GM12878 (cell line): ENCODE results near the gene ARFIP1. TPM values are rescaled to one million over a fixed set of nuclear protein-coding genes. Genes with fewer than 3 reads are reported as not detected.

ENCODE experiments used
- ATAC-seq: fragments of 200-7000 bp; cut with Tn5 transposase; 3 replicates; pipeline ENCODE4 v1.9.1; 2020; ENCODE audit warnings: mild to moderate bottlenecking, moderate library complexity
- BruUV-seq: library from RNA; stranded (reverse); fragments of 400-500 nt; replicated peaks from 2 replicates; lab custom pipeline; 2021; lab: Mats Ljungman, UMichigan
- CTCF ChIA-PET: fragments of 300-600 bp; sonication (Branson Sonifier 250); formaldehyde crosslinking; extraction: SDS; loops from one replicate; lab custom pipeline; 2021; ENCODE audit warnings: inconsistent platforms; lab: Yijun Ruan, JAX
- POLR2A ChIA-PET: fragments of 350-600 bp; formaldehyde crosslinking; extraction: SDS; loops from one replicate; lab custom pipeline; 2021; ENCODE audit warnings: inconsistent platforms; lab: Charles Lee
- RAD21 ChIA-PET: fragments of 300-600 bp; sonication (Branson Sonifier 250); formaldehyde crosslinking; loops from one replicate; lab custom pipeline; 2023; ENCODE audit warnings: antibody characterized with exemption; ENCODE audit not compliant: unreplicated experiment; lab: Charles Lee
- SMC1A ChIA-PET: fragments of 300-600 bp; sonication (Branson Sonifier 250); formaldehyde crosslinking; loops from one replicate; lab custom pipeline; 2023; ENCODE audit not compliant: unreplicated experiment, uncharacterized antibody; lab: Charles Lee
- DNase-seq: peaks from one replicate; pipeline ENCODE4 v3.0.0-alpha.2; 2011; ENCODE audit warnings: low read depth, low spot score
- FAIRE-seq: peaks from 3 replicates; lab custom pipeline; 2011; peaks lifted over from hg19 to GRCh38; lab: Jason Lieb, UNC
- H2AFZ ChIP-seq: 2 replicates; pipeline ENCODE4 v1.6.0; 2011; ENCODE audit warnings: low read depth, low read length, control low read depth; ENCODE audit not compliant: control insufficient read depth
- H3K27ac ChIP-seq: 2 replicates; pipeline ENCODE4 v1.5.1; 2011; ENCODE audit warnings: control low read depth; ENCODE audit not compliant: control insufficient read depth, insufficient read depth
- H3K27me3 ChIP-seq, 2 experiments: replicated peaks in 1 of 2; 2 replicates each; pipeline versions ENCODE4 v1.6.0 to v1.6.1; 2011; ENCODE audit warnings: low read length in 1 of 2; ENCODE audit not compliant: control insufficient read depth in 2 of 2, insufficient read depth in 2 of 2
- H3K36me3 ChIP-seq, 2 experiments: 2 replicates each; pipeline ENCODE4 v1.5.1; 2011; ENCODE audit warnings: low read length in 1 of 2; ENCODE audit not compliant: control insufficient read depth in 2 of 2, insufficient read depth in 2 of 2
- H3K4me1 ChIP-seq: 2 replicates; pipeline ENCODE4 v1.6.1; 2011; ENCODE audit warnings: mild to moderate bottlenecking, low read length, moderate library complexity, mixed read lengths; ENCODE audit not compliant: control insufficient read depth, insufficient read depth
- H3K4me2 ChIP-seq: 2 replicates; pipeline ENCODE4 v1.6.0; 2011; ENCODE audit warnings: control low read depth; ENCODE audit not compliant: control insufficient read depth, insufficient read depth
- H3K4me3 ChIP-seq: fragments of 200-600 bp; sonication (generic); 2 replicates; pipeline ENCODE4 v1.5.1; 2016
- H3K79me2 ChIP-seq: 2 replicates; pipeline ENCODE4 v1.6.0; 2011; ENCODE audit warnings: low read length; ENCODE audit not compliant: control insufficient read depth, insufficient read depth
- H3K9ac ChIP-seq: 2 replicates; pipeline ENCODE4 v1.8.0; 2011; ENCODE audit warnings: low read length, control low read depth, mixed read lengths; ENCODE audit not compliant: control insufficient read depth, insufficient read depth
- H3K9me3 ChIP-seq: replicated peaks from 3 replicates; pipeline ENCODE4 v1.5.1; 2011; ENCODE audit warnings: mild to moderate bottlenecking, low read length; ENCODE audit not compliant: control insufficient read depth, insufficient read depth
- H4K20me1 ChIP-seq: 2 replicates; pipeline ENCODE4 v1.6.0; 2011; ENCODE audit not compliant: control insufficient read depth, insufficient read depth
- BACH1 ChIP-seq: fragments of 450-650 bp; IDR thresholded peaks from 2 replicates; pipeline ENCODE4 v1.6.1; 2017; ENCODE audit warnings: mild to moderate bottlenecking, borderline replicate concordance
- BHLHE40 ChIP-seq, 2 experiments: fragments of 450-650 bp in 1 of 2; IDR thresholded peaks; 2 replicates each; pipeline ENCODE4 v1.6.1; 2011 to 2017; ENCODE audit warnings: low read depth in 2 of 2, borderline replicate concordance in 1 of 2, improper control_type of control experiment in 1 of 2, low read length in 1 of 2, mild to moderate bottlenecking in 1 of 2
- BRCA1 ChIP-seq: IDR thresholded peaks from 2 replicates; pipeline ENCODE4 v1.6.1; 2011; ENCODE audit warnings: low read depth, low read length, improper control_type of control experiment
- CBX3 ChIP-seq: fragments of 200-600 bp; sonication (generic); IDR thresholded peaks from 2 replicates; pipeline ENCODE4 v1.6.1; 2016; ENCODE audit warnings: low read depth, borderline replicate concordance
- CHD1 ChIP-seq: IDR thresholded peaks from 2 replicates; pipeline ENCODE4 v1.6.1; 2012; ENCODE audit warnings: low read depth, low read length, improper control_type of control experiment
- FOXM1 ChIP-seq: IDR thresholded peaks from 2 replicates; pipeline ENCODE4 v1.6.1; 2012; ENCODE audit warnings: low read depth, mild to moderate bottlenecking, inconsistent platforms, low read length, moderate library complexity
- MEF2A ChIP-seq: IDR thresholded peaks from 2 replicates; pipeline ENCODE4 v1.6.1; 2011; ENCODE audit warnings: low read depth, mild to moderate bottlenecking, low read length, moderate library complexity; ENCODE audit not compliant: insufficient read depth
- NFIC ChIP-seq: IDR thresholded peaks from 2 replicates; pipeline ENCODE4 v1.6.1; 2012; ENCODE audit warnings: low read depth, mild to moderate bottlenecking, inconsistent platforms, low read length, moderate library complexity
- SP1 ChIP-seq: IDR thresholded peaks from one replicate; pipeline ENCODE4 v1.6.1; 2011; ENCODE audit warnings: low read depth, low read length
- WGBS: methylation state at CpG from one replicate; pipeline ENCODE4 v1.1.6; 2016; ENCODE audit warnings: low lambda C conversion rate; ENCODE audit not compliant: insufficient replicate concordance, insufficient coverage; ENCODE audit errors: missing lambda C conversion rate; 5-methylcytosine and 5-hydroxymethylcytosine counted together
- in situ Hi-C: fragments of 300-500 bp; cut with MboI; formaldehyde crosslinking; loops from 9 replicates; pipeline ENCODE4 v1.14.3; 2018; ENCODE audit warnings: mixed read lengths
- intact Hi-C: fragments of 100-400 bp; cut with micrococcal nuclease; formaldehyde crosslinking; loops from one replicate; pipeline ENCODE4 v1.14.2; 2022; ENCODE audit not compliant: unreplicated experiment
- polyA plus RNA-seq, 11 experiments: library from polyadenylated mRNA; depleted of rRNA in 4 of 11; unstranded in 6 of 11; stranded (reverse) in 5 of 11; fragments of >200 nt; fragmentation: Nextera tagmentation in 4 of 11; fragmentation: Illumina TruSeq in 1 of 11; extraction: Ambion mirVana in 4 of 11; extraction: Trizol in 1 of 11; gene quantifications; 1 replicate in 1 of 11; 2 replicates in 10 of 11; pipeline versions ENCODE4 v1.2.1 to v1.2.3, GENCODE V29; 2011 to 2016; ENCODE audit warnings: inconsistent platforms in 2 of 11, missing spikeins in 2 of 11, low read depth in 1 of 11
- total RNA-seq, 4 experiments: library from RNA; depleted of rRNA in 3 of 4; stranded (reverse); fragments of >200 nt in 3 of 4; fragmentation: Illumina TruSeq in 1 of 4; extraction: Trizol in 1 of 4; gene quantifications; 2 replicates each; pipeline versions ENCODE4 v1.2.1 to v1.2.3, GENCODE V29; 2013 to 2021
- TF ChIP-seq, protein P1 (sequence below): fragments of 450-650 bp; IDR thresholded peaks from 2 replicates; pipeline ENCODE4 v1.6.1; 2017; ENCODE audit warnings: borderline replicate concordance
- TF ChIP-seq, protein P2 (sequence below): fragments of 150-350 bp; IDR thresholded peaks from 2 replicates; pipeline ENCODE4 v1.6.1; 2016; ENCODE audit warnings: low read depth, low read length
- TF ChIP-seq, protein P3 (sequence below): fragments of 450-650 bp; IDR thresholded peaks from 2 replicates; pipeline ENCODE4 v1.6.1; 2017; ENCODE audit warnings: mild to moderate bottlenecking
- TF ChIP-seq, protein P4 (sequence below): fragments of 450-650 bp; IDR thresholded peaks from 2 replicates; pipeline ENCODE4 v1.6.1; 2018; ENCODE audit warnings: mild to moderate bottlenecking, low read depth, moderate library complexity; ENCODE audit not compliant: partially characterized antibody

The ARFIP1 gene
- total and polyA plus RNA-seq, 10 of the 15 experiments (the other 5 are each of a cell fraction or from before 2014, with no cell fraction given) = 9.5 to 21.7 (median 15.4) TPM

DNA sequence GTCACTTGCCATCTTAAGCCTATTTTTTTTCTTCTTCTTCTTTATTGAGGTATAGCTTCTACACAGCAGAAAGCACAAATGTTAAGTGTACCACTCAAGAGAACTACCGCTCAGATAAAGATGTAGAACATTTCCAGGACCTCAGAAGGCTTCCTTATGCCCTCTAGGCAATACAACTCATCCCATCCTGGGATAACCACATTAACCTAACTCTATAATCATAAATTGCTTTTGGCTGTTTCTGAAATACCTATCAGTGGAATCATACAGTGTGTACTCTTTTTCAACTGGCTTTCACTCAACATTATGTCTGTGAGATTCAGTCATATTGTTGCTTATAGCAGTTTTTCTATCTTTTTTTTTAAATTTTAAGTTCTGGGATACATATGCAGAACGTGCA lies 51.7 kb downstream of the ARFIP1 start (continued):
- TF ChIP-seq CHD1 = no peak
- TF ChIP-seq BHLHE40 (IDR thresholded peaks at IDR 0.05; ENCODE audit: borderline replicate concordance in 1 of 2, low read depth in 2 of 2, low read length in 1 of 2) = no peak
- TF ChIP-seq BACH1 = no peak

DNA sequence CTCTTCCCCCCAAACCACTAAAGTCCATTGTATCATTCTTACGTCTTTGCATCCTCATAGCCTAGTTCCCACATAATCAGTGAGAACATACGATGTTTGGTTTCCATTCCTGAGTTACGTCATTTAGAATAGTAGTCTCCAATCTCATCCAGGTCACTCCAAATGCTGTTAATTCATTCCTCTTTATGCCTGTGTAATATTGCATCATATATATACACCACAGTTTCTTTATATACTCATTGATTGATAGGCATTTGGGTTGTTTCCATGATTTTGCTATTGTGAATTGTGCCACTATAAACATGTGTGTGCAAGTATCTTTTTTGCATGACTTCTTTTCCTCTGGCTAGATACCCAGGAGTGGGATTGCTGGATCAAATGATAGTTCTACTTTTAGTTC lies 57.2 kb downstream of the ARFIP1 start:
- no peak overlapping the region for H3K4me3 ChIP-seq
- H3K27ac ChIP-seq = no peak overlapping the region
- ChIA-PET POLR2A (no interaction called here), SMC1A (no interaction called here), RAD21 (no interaction called here), CTCF (no interaction called here)
- intact Hi-C loops (no loop called here), in situ Hi-C loops (no loop called here)
- no peak overlapping the region for H3K9ac ChIP-seq
- no TSS peak for BruUV-seq
- 85% methylated on average over 3 of the region's 3 CpGs for WGBS
- peaks cover 2% of the 10 kb centered on the region; the same call in 1 of the 3 replicates for H3K9me3 ChIP-seq
- H3K36me3 ChIP-seq = no peaks in the 10 kb centered on the region
- no peak for FAIRE-seq
- TF ChIP-seq FOXM1 (no peak), NFIC (no peak), SP1 (no peak), MEF2A (no peak), BRCA1 (no peak), CBX3 (no peak)
- TF ChIP-seq, protein P1, sequence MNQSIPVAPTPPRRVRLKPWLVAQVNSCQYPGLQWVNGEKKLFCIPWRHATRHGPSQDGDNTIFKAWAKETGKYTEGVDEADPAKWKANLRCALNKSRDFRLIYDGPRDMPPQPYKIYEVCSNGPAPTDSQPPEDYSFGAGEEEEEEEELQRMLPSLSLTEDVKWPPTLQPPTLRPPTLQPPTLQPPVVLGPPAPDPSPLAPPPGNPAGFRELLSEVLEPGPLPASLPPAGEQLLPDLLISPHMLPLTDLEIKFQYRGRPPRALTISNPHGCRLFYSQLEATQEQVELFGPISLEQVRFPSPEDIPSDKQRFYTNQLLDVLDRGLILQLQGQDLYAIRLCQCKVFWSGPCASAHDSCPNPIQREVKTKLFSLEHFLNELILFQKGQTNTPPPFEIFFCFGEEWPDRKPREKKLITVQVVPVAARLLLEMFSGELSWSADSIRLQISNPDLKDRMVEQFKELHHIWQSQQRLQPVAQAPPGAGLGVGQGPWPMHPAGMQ = no peak
- TF ChIP-seq, protein P2, sequence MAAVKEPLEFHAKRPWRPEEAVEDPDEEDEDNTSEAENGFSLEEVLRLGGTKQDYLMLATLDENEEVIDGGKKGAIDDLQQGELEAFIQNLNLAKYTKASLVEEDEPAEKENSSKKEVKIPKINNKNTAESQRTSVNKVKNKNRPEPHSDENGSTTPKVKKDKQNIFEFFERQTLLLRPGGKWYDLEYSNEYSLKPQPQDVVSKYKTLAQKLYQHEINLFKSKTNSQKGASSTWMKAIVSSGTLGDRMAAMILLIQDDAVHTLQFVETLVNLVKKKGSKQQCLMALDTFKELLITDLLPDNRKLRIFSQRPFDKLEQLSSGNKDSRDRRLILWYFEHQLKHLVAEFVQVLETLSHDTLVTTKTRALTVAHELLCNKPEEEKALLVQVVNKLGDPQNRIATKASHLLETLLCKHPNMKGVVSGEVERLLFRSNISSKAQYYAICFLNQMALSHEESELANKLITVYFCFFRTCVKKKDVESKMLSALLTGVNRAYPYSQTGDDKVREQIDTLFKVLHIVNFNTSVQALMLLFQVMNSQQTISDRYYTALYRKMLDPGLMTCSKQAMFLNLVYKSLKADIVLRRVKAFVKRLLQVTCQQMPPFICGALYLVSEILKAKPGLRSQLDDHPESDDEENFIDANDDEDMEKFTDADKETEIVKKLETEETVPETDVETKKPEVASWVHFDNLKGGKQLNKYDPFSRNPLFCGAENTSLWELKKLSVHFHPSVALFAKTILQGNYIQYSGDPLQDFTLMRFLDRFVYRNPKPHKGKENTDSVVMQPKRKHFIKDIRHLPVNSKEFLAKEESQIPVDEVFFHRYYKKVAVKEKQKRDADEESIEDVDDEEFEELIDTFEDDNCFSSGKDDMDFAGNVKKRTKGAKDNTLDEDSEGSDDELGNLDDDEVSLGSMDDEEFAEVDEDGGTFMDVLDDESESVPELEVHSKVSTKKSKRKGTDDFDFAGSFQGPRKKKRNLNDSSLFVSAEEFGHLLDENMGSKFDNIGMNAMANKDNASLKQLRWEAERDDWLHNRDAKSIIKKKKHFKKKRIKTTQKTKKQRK = no peak
- TF ChIP-seq, protein P3, sequence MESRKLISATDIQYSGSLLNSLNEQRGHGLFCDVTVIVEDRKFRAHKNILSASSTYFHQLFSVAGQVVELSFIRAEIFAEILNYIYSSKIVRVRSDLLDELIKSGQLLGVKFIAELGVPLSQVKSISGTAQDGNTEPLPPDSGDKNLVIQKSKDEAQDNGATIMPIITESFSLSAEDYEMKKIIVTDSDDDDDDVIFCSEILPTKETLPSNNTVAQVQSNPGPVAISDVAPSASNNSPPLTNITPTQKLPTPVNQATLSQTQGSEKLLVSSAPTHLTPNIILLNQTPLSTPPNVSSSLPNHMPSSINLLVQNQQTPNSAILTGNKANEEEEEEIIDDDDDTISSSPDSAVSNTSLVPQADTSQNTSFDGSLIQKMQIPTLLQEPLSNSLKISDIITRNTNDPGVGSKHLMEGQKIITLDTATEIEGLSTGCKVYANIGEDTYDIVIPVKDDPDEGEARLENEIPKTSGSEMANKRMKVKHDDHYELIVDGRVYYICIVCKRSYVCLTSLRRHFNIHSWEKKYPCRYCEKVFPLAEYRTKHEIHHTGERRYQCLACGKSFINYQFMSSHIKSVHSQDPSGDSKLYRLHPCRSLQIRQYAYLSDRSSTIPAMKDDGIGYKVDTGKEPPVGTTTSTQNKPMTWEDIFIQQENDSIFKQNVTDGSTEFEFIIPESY = no peak
- TF ChIP-seq, protein P4, sequence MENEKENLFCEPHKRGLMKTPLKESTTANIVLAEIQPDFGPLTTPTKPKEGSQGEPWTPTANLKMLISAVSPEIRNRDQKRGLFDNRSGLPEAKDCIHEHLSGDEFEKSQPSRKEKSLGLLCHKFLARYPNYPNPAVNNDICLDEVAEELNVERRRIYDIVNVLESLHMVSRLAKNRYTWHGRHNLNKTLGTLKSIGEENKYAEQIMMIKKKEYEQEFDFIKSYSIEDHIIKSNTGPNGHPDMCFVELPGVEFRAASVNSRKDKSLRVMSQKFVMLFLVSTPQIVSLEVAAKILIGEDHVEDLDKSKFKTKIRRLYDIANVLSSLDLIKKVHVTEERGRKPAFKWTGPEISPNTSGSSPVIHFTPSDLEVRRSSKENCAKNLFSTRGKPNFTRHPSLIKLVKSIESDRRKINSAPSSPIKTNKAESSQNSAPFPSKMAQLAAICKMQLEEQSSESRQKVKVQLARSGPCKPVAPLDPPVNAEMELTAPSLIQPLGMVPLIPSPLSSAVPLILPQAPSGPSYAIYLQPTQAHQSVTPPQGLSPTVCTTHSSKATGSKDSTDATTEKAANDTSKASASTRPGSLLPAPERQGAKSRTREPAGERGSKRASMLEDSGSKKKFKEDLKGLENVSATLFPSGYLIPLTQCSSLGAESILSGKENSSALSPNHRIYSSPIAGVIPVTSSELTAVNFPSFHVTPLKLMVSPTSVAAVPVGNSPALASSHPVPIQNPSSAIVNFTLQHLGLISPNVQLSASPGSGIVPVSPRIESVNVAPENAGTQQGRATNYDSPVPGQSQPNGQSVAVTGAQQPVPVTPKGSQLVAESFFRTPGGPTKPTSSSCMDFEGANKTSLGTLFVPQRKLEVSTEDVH = no peak
- H4K20me1 ChIP-seq = no peaks in the 10 kb centered on the region
- no peak overlapping the region for H3K4me2 ChIP-seq
- H3K79me2 ChIP-seq = no peaks in the 10 kb centered on the region
- no peak for DNase-seq
- H3K27me3 ChIP-seq = no peaks in the 10 kb centered on the region
- H2AFZ ChIP-seq = no peak overlapping the region
- no peak for ATAC-seq
- no peaks in the 10 kb centered on the region for H3K4me1 ChIP-seq
